PFSK-1 (cell line): ENCODE measurements around the gene RHBDD1.

Source experiments
- FOXP2 ChIP-seq: optimal IDR thresholded peaks from 2 replicates; pipeline ENCODE3; 2011; ENCODE audit warnings: borderline replicate concordance, control low read depth, inconsistent platforms; ENCODE audit not compliant: insufficient read depth; ENCODE audit errors: extremely low read length, extremely low read depth
- POLR2AphosphoS5 ChIP-seq: IDR thresholded peaks from 2 replicates; pipeline ENCODE4 v1.6.1; 2012; ENCODE audit warnings: low read depth, mild to moderate bottlenecking, control low read depth, low read length, moderate library complexity
- SIN3A ChIP-seq: IDR thresholded peaks from 2 replicates; pipeline ENCODE4 v1.6.1; 2012; ENCODE audit warnings: mild to moderate bottlenecking, low read length, moderate library complexity, borderline replicate concordance; ENCODE audit not compliant: insufficient read depth
- TF ChIP-seq, protein P1 (sequence below), 2 experiments: IDR thresholded peaks; 2 replicates each; pipeline versions ENCODE4 v1.6.1 to v1.8.0; 2011 to 2012; ENCODE audit warnings: low read depth in 2 of 2, low read length in 2 of 2, control low read depth in 1 of 2, inconsistent platforms in 1 of 2, mild to moderate bottlenecking in 1 of 2, moderate library complexity in 1 of 2; ENCODE audit not compliant: insufficient read depth in 1 of 2

DNA sequence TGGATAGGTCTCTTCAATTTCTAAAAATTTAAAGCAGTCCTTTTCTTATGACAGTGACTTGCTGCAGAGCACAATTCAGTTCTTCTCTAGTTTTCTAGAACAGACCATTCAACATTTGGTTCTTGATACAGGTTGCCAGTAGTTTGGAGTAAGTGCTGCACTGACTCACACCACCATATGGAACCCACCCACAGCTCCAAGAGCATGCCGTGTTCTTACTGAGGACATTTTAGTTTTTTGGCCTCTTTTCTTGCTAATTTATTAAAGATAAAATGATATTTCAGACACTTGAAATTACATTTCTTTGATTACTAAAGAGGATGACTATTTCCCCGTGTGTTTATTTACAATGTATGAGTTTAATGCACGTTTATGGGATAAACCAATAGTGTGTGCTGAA is 208.1 kb downstream of the RHBDD1 start:
- no peak for TF ChIP-seq FOXP2
- no peak for TF ChIP-seq SIN3A
- TF ChIP-seq POLR2AphosphoS5 = no peak
- TF ChIP-seq, protein P1, sequence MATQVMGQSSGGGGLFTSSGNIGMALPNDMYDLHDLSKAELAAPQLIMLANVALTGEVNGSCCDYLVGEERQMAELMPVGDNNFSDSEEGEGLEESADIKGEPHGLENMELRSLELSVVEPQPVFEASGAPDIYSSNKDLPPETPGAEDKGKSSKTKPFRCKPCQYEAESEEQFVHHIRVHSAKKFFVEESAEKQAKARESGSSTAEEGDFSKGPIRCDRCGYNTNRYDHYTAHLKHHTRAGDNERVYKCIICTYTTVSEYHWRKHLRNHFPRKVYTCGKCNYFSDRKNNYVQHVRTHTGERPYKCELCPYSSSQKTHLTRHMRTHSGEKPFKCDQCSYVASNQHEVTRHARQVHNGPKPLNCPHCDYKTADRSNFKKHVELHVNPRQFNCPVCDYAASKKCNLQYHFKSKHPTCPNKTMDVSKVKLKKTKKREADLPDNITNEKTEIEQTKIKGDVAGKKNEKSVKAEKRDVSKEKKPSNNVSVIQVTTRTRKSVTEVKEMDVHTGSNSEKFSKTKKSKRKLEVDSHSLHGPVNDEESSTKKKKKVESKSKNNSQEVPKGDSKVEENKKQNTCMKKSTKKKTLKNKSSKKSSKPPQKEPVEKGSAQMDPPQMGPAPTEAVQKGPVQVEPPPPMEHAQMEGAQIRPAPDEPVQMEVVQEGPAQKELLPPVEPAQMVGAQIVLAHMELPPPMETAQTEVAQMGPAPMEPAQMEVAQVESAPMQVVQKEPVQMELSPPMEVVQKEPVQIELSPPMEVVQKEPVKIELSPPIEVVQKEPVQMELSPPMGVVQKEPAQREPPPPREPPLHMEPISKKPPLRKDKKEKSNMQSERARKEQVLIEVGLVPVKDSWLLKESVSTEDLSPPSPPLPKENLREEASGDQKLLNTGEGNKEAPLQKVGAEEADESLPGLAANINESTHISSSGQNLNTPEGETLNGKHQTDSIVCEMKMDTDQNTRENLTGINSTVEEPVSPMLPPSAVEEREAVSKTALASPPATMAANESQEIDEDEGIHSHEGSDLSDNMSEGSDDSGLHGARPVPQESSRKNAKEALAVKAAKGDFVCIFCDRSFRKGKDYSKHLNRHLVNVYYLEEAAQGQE (IDR thresholded peaks at IDR 0.05; ENCODE audit: insufficient read depth in 1 of 2, low read depth in 2 of 2, low read length in 2 of 2) = no peak
